Neural progenitor cell (in vitro differentiated cells): ENCODE data around the gene CNTN5. TPM values are rescaled to one million over a fixed set of nuclear protein-coding genes. Genes with fewer than 3 reads are reported as not detected.

ENCODE experiments used
- DNase-seq: peaks from one replicate; pipeline ENCODE4 v3.0.0-alpha.2; 2016; ENCODE audit warnings: low spot score
- H2AFZ ChIP-seq: fragments of 200-600 bp; sonication (generic); replicated peaks from 2 replicates; pipeline ENCODE4 v1.6.1; 2016; ENCODE audit warnings: antibody characterized with exemption
- H3F3A ChIP-seq: fragments of 200-600 bp; sonication (generic); 2 replicates; pipeline ENCODE4 v1.6.1; 2016; ENCODE audit warnings: antibody characterized with exemption, low read depth
- H3K27ac ChIP-seq: fragments of 200-600 bp; sonication (generic); 2 replicates; pipeline ENCODE4 v1.5.1; 2016; ENCODE audit warnings: mild to moderate bottlenecking
- H3K27me3 ChIP-seq: fragments of 200-600 bp; sonication (generic); 2 replicates; pipeline ENCODE4 v1.6.1; 2016; ENCODE audit warnings: mild to moderate bottlenecking, moderate library complexity
- H3K36me3 ChIP-seq: fragments of 200-600 bp; sonication (generic); 2 replicates; pipeline ENCODE4 v1.5.1; 2016
- H3K4me1 ChIP-seq: fragments of 200-600 bp; sonication (generic); 2 replicates; pipeline ENCODE4 v1.6.1; 2016; ENCODE audit warnings: mixed run types
- H3K4me2 ChIP-seq: fragments of 200-600 bp; sonication (generic); 2 replicates; pipeline ENCODE4 v1.6.1; 2016
- H3K4me3 ChIP-seq: fragments of 200-600 bp; sonication (generic); 2 replicates; pipeline ENCODE4 v1.5.1; 2016
- H3K79me2 ChIP-seq: fragments of 200-600 bp; sonication (generic); 2 replicates; pipeline ENCODE4 v1.6.1; 2016; ENCODE audit warnings: low read depth
- H3K9ac ChIP-seq: fragments of 200-600 bp; sonication (generic); 2 replicates; pipeline ENCODE4 v1.6.1; 2016
- H3K9me3 ChIP-seq: fragments of 200-600 bp; sonication (generic); 2 replicates; pipeline ENCODE4 v1.5.1; 2016; ENCODE audit warnings: low read depth
- H4K20me1 ChIP-seq: fragments of 200-600 bp; sonication (generic); 2 replicates; pipeline ENCODE4 v1.6.1; 2016; ENCODE audit warnings: low read depth
- H3K27ac Mint-ChIP-seq: 3 replicates; pipeline ENCODE4 v1.8.0; 2021; ENCODE audit warnings: mixed read lengths
- H3K27me3 Mint-ChIP-seq: 2 replicates; pipeline ENCODE4 v1.8.0; 2022; ENCODE audit warnings: low read depth, mild to moderate bottlenecking, inconsistent platforms, moderate library complexity, mixed read lengths; ENCODE audit not compliant: insufficient read depth
- H3K36me3 Mint-ChIP-seq: 3 replicates; pipeline ENCODE4 v1.8.0; 2021; ENCODE audit warnings: mixed read lengths
- H3K4me1 Mint-ChIP-seq: 3 replicates; pipeline ENCODE4 v1.8.0; 2021; ENCODE audit warnings: mixed read lengths
- H3K4me3 Mint-ChIP-seq: 3 replicates; pipeline ENCODE4 v1.8.0; 2021; ENCODE audit warnings: mild to moderate bottlenecking, moderate library complexity, mixed read lengths
- H3K9me3 Mint-ChIP-seq: 3 replicates; pipeline ENCODE4 v1.8.0; 2020; ENCODE audit warnings: mixed read lengths
- EZH2 ChIP-seq: fragments of 200-600 bp; sonication (generic); IDR thresholded peaks from 2 replicates; pipeline ENCODE4 v1.6.1; 2017; ENCODE audit warnings: antibody characterized with exemption, mild to moderate bottlenecking, moderate library complexity
- EZH2phosphoT487 ChIP-seq: fragments of 200-600 bp; sonication (generic); IDR thresholded peaks from 2 replicates; pipeline ENCODE4 v1.6.1; 2017; ENCODE audit warnings: antibody characterized with exemption
- total RNA-seq: library from RNA; depleted of rRNA; stranded (reverse); fragments of >200 nt; gene quantifications from 2 replicates; pipeline ENCODE4 v1.2.3, GENCODE V29; 2015; ENCODE audit warnings: low replicate concordance
- TF ChIP-seq, protein P1 (sequence below): fragments of 200-600 bp; sonication (generic); IDR thresholded peaks from 2 replicates; pipeline ENCODE4 v1.5.1; 2017; ENCODE audit warnings: antibody characterized with exemption, mild to moderate bottlenecking

CNTN5 gene
- total RNA-seq, 1 donor from 2014 or later = 0.19 TPM

DNA sequence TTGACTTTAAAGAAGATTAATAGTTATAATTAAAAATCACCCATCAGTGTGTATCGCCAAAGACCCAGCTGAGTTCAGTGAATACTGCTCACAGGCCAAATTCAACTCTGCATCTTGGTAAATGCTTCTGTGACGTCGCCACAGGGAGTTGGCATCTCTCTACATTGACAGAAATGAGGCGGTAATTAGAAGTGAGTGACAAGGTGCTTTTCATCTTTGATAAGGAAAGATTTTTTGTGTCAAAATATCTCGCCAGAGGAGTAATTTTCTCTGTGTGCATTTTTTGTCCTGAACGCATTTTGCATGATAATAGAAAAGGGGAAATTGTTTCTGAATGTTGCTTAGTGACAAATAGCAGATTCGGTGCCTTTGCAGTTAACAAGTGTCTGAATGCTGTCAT is 345.8 kb downstream of the CNTN5 start:
- no peak for DNase-seq
- Mint-ChIP-seq H3K27me3 (no peaks in the 10 kb centered on the region), H3K4me3 (no peak overlapping the region), H3K27ac (no peak overlapping the region), H3K4me1 (peaks cover 16% of the 10 kb centered on the region), H3K36me3 (no peaks in the 10 kb centered on the region), H3K9me3 (no peaks in the 10 kb centered on the region)
- Histone ChIP-seq H3K79me2 (no peaks in the 10 kb centered on the region), H3K9ac (no peak overlapping the region), H3K4me1 (no peaks in the 10 kb centered on the region), H3K36me3 (no peaks in the 10 kb centered on the region), H3F3A (no peaks in the 10 kb centered on the region), H2AFZ (no peak overlapping the region), H3K27me3 (no peaks in the 10 kb centered on the region), H3K4me2 (no peak overlapping the region), H3K4me3 (no peak overlapping the region), H3K9me3 (no peaks in the 10 kb centered on the region), H3K27ac (no peak overlapping the region), H4K20me1 (no peaks in the 10 kb centered on the region)
- TF ChIP-seq EZH2 (no peak), EZH2phosphoT487 (no peak)
- TF ChIP-seq, protein P1, sequence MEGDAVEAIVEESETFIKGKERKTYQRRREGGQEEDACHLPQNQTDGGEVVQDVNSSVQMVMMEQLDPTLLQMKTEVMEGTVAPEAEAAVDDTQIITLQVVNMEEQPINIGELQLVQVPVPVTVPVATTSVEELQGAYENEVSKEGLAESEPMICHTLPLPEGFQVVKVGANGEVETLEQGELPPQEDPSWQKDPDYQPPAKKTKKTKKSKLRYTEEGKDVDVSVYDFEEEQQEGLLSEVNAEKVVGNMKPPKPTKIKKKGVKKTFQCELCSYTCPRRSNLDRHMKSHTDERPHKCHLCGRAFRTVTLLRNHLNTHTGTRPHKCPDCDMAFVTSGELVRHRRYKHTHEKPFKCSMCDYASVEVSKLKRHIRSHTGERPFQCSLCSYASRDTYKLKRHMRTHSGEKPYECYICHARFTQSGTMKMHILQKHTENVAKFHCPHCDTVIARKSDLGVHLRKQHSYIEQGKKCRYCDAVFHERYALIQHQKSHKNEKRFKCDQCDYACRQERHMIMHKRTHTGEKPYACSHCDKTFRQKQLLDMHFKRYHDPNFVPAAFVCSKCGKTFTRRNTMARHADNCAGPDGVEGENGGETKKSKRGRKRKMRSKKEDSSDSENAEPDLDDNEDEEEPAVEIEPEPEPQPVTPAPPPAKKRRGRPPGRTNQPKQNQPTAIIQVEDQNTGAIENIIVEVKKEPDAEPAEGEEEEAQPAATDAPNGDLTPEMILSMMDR = no peak

DNA sequence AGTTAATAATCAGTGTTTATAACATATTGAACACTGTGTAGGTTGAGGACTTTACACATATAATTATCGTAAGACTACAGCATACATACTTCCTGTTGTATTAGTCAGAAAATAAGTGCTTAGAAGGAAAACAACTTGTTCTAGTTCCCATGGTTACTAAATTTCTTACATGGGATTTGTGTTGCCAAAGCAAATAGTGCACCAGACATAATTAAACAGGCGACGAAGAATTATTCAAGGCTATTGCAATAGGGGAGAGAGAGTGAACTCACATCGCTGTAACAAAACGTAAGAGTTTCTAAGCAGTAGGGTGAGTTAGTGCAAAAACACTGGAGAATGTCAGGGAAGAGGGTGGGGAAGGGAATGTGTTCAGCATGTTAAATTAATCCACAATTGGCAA is 347.8 kb downstream of the CNTN5 start:
- H3F3A ChIP-seq = no peaks in the 10 kb centered on the region
- no peak overlapping the region for H3K9ac ChIP-seq
- H3K9me3 Mint-ChIP-seq = no peaks in the 10 kb centered on the region
- no peak overlapping the region for H3K4me3 Mint-ChIP-seq
- no peaks in the 10 kb centered on the region for H3K36me3 ChIP-seq
- H3K27me3 Mint-ChIP-seq = no peaks in the 10 kb centered on the region
- H3K36me3 Mint-ChIP-seq = no peaks in the 10 kb centered on the region
- no peaks in the 10 kb centered on the region for H3K9me3 ChIP-seq
- no peak for TF ChIP-seq EZH2phosphoT487
- TF ChIP-seq, protein P1 = no peak
- TF ChIP-seq EZH2 = no peak
- no peaks in the 10 kb centered on the region for H4K20me1 ChIP-seq
- no peaks in the 10 kb centered on the region for H3K27me3 ChIP-seq
- peaks cover 16% of the 10 kb centered on the region for H3K4me1 Mint-ChIP-seq
- H2AFZ ChIP-seq = no peak overlapping the region
- H3K79me2 ChIP-seq = no peaks in the 10 kb centered on the region
- H3K4me1 ChIP-seq = no peaks in the 10 kb centered on the region
- H3K27ac ChIP-seq = no peak overlapping the region
- H3K27ac Mint-ChIP-seq = no peak overlapping the region
- no peak for DNase-seq
- H3K4me2 ChIP-seq = no peak overlapping the region
- no peak overlapping the region for H3K4me3 ChIP-seq

DNA sequence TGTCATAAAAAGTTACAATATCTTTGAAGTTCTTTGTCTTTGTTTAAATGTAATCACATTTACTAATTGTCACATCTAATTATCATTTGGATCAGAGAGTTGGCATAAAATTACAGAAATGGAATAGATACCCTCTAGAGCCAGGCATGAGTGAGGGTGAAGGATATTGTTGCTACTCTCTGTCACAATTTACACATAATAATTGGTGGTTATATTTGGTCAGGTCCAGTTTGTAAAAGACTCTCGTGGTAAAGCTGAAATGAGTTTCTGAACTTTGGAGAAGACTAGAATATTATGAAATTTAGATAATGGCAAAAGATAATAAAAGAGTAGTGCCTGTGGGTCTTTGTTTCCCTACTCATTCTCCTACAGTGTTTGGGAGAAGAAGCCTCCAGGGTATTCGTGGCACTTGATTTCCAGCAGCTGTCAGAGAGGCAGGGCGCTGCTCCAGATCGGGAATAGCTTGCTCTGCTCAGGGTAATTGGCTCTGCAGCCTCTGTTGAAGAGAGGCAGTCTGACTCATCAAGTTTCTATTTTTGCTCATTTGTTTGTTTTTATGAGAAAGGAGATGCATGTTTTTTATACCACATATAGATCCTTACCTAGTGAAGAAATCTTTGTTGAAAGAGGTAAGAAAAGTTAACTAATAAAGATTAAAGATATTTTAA is 349.9 kb downstream of the CNTN5 start:
- H3K27me3 ChIP-seq = no peaks in the 10 kb centered on the region
- Mint-ChIP-seq H3K36me3 (no peaks in the 10 kb centered on the region), H3K4me3 (no peak overlapping the region), H3K9me3 (no peaks in the 10 kb centered on the region), H3K27ac (no peak overlapping the region), H3K27me3 (no peaks in the 10 kb centered on the region), H3K4me1 (peaks cover 16% of the 10 kb centered on the region)
- TF ChIP-seq, protein P1 = no peak
- TF ChIP-seq EZH2phosphoT487 (no peak), EZH2 (no peak)
- H3K79me2 ChIP-seq = no peaks in the 10 kb centered on the region
- H3K9me3 ChIP-seq = no peaks in the 10 kb centered on the region
- no peak overlapping the region for H3K9ac ChIP-seq
- H3K4me2 ChIP-seq = no peak overlapping the region
- no peaks in the 10 kb centered on the region for H4K20me1 ChIP-seq
- H2AFZ ChIP-seq = no peak overlapping the region
- no peak overlapping the region for H3K4me3 ChIP-seq
- no peaks in the 10 kb centered on the region for H3F3A ChIP-seq
- no peaks in the 10 kb centered on the region for H3K36me3 ChIP-seq
- H3K4me1 ChIP-seq = no peaks in the 10 kb centered on the region
- no peak overlapping the region for H3K27ac ChIP-seq
- DNase-seq = peak; percentile 23
